ENCODE measurements around the gene FOXP4. TPM values are rescaled to one million over a fixed set of nuclear protein-coding genes. Genes with fewer than 3 reads are reported as not detected.

Gene FOXP4
- total and polyA plus RNA-seq, 2 of the 13 experiments (the other 11 are each of a cell fraction or from before 2014, with no cell fraction given), result 11.0 to 12.4 TPM

- TF ChIP-seq ZBTB7A (CRISPR knock-in tag; IDR thresholded peaks at IDR 0.05) (peak; percentile 76; the same call in 1 of the 2 replicates), CCDC6 (CRISPR knock-in tag; IDR thresholded peaks at IDR 0.05) (peak; percentile 50; the same call in 1 of the 2 replicates), AHDC1 (CRISPR knock-in tag; IDR thresholded peaks at IDR 0.05; ENCODE audit: borderline replicate concordance) (peak; percentile 86), SUZ12 (IDR thresholded peaks at IDR 0.05; ENCODE audit: low read depth, low read length) (no peak), ZNF280B (CRISPR knock-in tag; IDR thresholded peaks at IDR 0.05; ENCODE audit: borderline replicate concordance) (no peak), ATF5 (CRISPR knock-in tag; IDR thresholded peaks at IDR 0.05; ENCODE audit: low read depth) (no peak), IKZF1 (IDR thresholded peaks at IDR 0.05) (no peak), ATF7 (IDR thresholded peaks at IDR 0.05) (peak; percentile 79), ATF7 (CRISPR knock-in tag; IDR thresholded peaks at IDR 0.05) (no peak), HNF1A (IDR thresholded peaks at IDR 0.05; ENCODE audit: low read depth) (peak; percentile 46; the same call in 1 of the 2 replicates), HNF1A (CRISPR knock-in tag; IDR thresholded peaks at IDR 0.05; ENCODE audit: borderline replicate concordance) (no peak), THAP11 (CRISPR knock-in tag; IDR thresholded peaks at IDR 0.05) (peak; percentile 14; the same call in 1 of the 2 replicates), ZBTB3 (CRISPR knock-in tag; IDR thresholded peaks at IDR 0.05; ENCODE audit: borderline replicate concordance, low read depth) (no peak), MIER2 (CRISPR knock-in tag; IDR thresholded peaks at IDR 0.05) (peak; percentile 72), TARDBP (CRISPR knock-in tag; IDR thresholded peaks at IDR 0.05) (peak; percentile 93), MXD1 (CRISPR knock-in tag; IDR thresholded peaks at IDR 0.05) (no peak)
These were observed 32.3 kb downstream of the FOXP4 start (continued) for GRCh38 chr6:41578217-41579087.

All from HepG2 (cell line).